Endothelial cell (in vitro differentiated cells): ENCODE data around the gene ATP2B2. TPM values are rescaled to one million over a fixed set of nuclear protein-coding genes. Genes with fewer than 3 reads are reported as not detected.

Source experiments
- DNase-seq: peaks from one replicate; pipeline ENCODE4 v3.0.0; 2021; ENCODE audit warnings: low spot score
- H3K27ac Mint-ChIP-seq: one replicate; pipeline ENCODE4 v1.8.0; 2021; ENCODE audit warnings: mixed read lengths, inconsistent platforms; ENCODE audit not compliant: unreplicated experiment
- H3K27me3 Mint-ChIP-seq: one replicate; pipeline ENCODE4 v1.8.0; 2021; ENCODE audit warnings: mild to moderate bottlenecking, moderate library complexity, mixed read lengths, inconsistent platforms; ENCODE audit not compliant: unreplicated experiment
- H3K36me3 Mint-ChIP-seq: one replicate; pipeline ENCODE4 v1.8.0; 2021; ENCODE audit warnings: mild to moderate bottlenecking, low read depth, mixed read lengths, inconsistent platforms; ENCODE audit not compliant: unreplicated experiment
- H3K4me1 Mint-ChIP-seq: one replicate; pipeline ENCODE4 v1.8.0; 2021; ENCODE audit warnings: mild to moderate bottlenecking, mixed read lengths, inconsistent platforms; ENCODE audit not compliant: unreplicated experiment
- H3K4me3 Mint-ChIP-seq: one replicate; pipeline ENCODE4 v1.8.0; 2021; ENCODE audit warnings: mild to moderate bottlenecking, mixed read lengths, inconsistent platforms; ENCODE audit not compliant: unreplicated experiment
- H3K9me3 Mint-ChIP-seq: one replicate; pipeline ENCODE4 v1.8.0; 2021; ENCODE audit warnings: mixed read lengths, inconsistent platforms; ENCODE audit not compliant: unreplicated experiment
- CTCF ChIP-seq: fragments of 200-600 bp; sonication (generic); IDR thresholded peaks from one replicate; pipeline ENCODE4 v1.5.0; 2021; ENCODE audit warnings: antibody characterized with exemption; ENCODE audit not compliant: unreplicated experiment
- total RNA-seq: library from RNA; stranded (reverse); fragmentation: NEBNext Ultra II Directional; extraction: Animal tissue kit (Norgen Biotek cat#: 25700); gene quantifications from one replicate; pipeline ENCODE4 v1.2.1, GENCODE V29; 2021; ENCODE audit not compliant: unreplicated experiment

Gene ATP2B2
- total RNA-seq, 1 donor from 2014 or later: 1.7 TPM

- no peak for DNase-seq
- H3K4me3 Mint-ChIP-seq: no peak overlapping the region
- peaks cover 7% of the 10 kb centered on the region for H3K27me3 Mint-ChIP-seq
- H3K27ac Mint-ChIP-seq: no peak overlapping the region
- H3K36me3 Mint-ChIP-seq: peaks cover 8% of the 10 kb centered on the region
- TF ChIP-seq CTCF: no peak
- H3K9me3 Mint-ChIP-seq: peaks cover 3% of the 10 kb centered on the region
- peaks cover 16% of the 10 kb centered on the region for H3K4me1 Mint-ChIP-seq
Observed at GRCh38 chr3:10360478-10360877, 144.9 kb downstream of the ATP2B2 start.

GRCh38 chr3:10359761-10360161, 145.6 kb downstream of the ATP2B2 start:
- H3K36me3 Mint-ChIP-seq: peaks cover 8% of the 10 kb centered on the region
- no peak for TF ChIP-seq CTCF
- H3K4me1 Mint-ChIP-seq: peaks cover 20% of the 10 kb centered on the region
- peaks cover 3% of the 10 kb centered on the region for H3K9me3 Mint-ChIP-seq
- peaks cover 7% of the 10 kb centered on the region for H3K27me3 Mint-ChIP-seq
- H3K27ac Mint-ChIP-seq: no peak overlapping the region
- H3K4me3 Mint-ChIP-seq: no peak overlapping the region
- no peak for DNase-seq

GRCh38 chr3:10358309-10358980, 146.9 kb downstream of the ATP2B2 start:
- no peak for DNase-seq
- Mint-ChIP-seq H3K4me1 (peaks cover 34% of the 10 kb centered on the region), H3K4me3 (no peak overlapping the region), H3K27ac (no peak overlapping the region), H3K27me3 (peaks cover 7% of the 10 kb centered on the region), H3K36me3 (peaks cover 8% of the 10 kb centered on the region), H3K9me3 (peaks cover 3% of the 10 kb centered on the region)
- no peak for TF ChIP-seq CTCF

GRCh38 chr3:10357592-10358308, 147.6 kb downstream of the ATP2B2 start:
- H3K27ac Mint-ChIP-seq: no peak overlapping the region
- no peak overlapping the region for H3K4me3 Mint-ChIP-seq
- peaks cover 3% of the 10 kb centered on the region for H3K9me3 Mint-ChIP-seq
- peaks cover 8% of the 10 kb centered on the region for H3K36me3 Mint-ChIP-seq
- peaks cover 7% of the 10 kb centered on the region for H3K27me3 Mint-ChIP-seq
- no peak for TF ChIP-seq CTCF
- H3K4me1 Mint-ChIP-seq: peaks cover 41% of the 10 kb centered on the region
- DNase-seq: no peak

GRCh38 chr3:10357095-10357494, 148.3 kb downstream of the ATP2B2 start:
- no peak overlapping the region for H3K4me3 Mint-ChIP-seq
- TF ChIP-seq CTCF: no peak
- no peak for DNase-seq
- no peak overlapping the region for H3K27ac Mint-ChIP-seq
- H3K36me3 Mint-ChIP-seq: peaks cover 8% of the 10 kb centered on the region
- peaks cover 9% of the 10 kb centered on the region for H3K27me3 Mint-ChIP-seq
- H3K9me3 Mint-ChIP-seq: peaks cover 3% of the 10 kb centered on the region
- H3K4me1 Mint-ChIP-seq: peaks cover 46% of the 10 kb centered on the region
